Left lung (tissue), 10 donors: ENCODE data around the gene MAP4K1. TPM values are rescaled to one million over a fixed set of nuclear protein-coding genes. Genes with fewer than 3 reads are reported as not detected.

Experiments
- ATAC-seq: fragments of 200-7000 bp; cut with Tn5 transposase; one replicate; pipeline ENCODE4 v1.9.1; 2020; ENCODE audit warnings: moderate library complexity
- DNase-seq, 4 donors: peaks; one replicate each; pipeline ENCODE4 v3.0.0-alpha.2; 2013 to 2020
- H3K27ac ChIP-seq, 2 donors: fragments of 200-600 bp; sonication (generic) in 1 of 2; one replicate each; pipeline versions ENCODE4 v1.5.0 to v1.8.0; 2020 to 2021
- H3K27me3 ChIP-seq, 2 donors: fragments of 200-600 bp; sonication (generic) in 1 of 2; one replicate each; pipeline versions ENCODE4 v1.5.0 to v1.8.0; 2020 to 2021
- H3K36me3 ChIP-seq, 2 donors: fragments of 200-600 bp; sonication (generic) in 1 of 2; one replicate each; pipeline versions ENCODE4 v1.5.0 to v1.8.0; 2020 to 2021
- H3K4me1 ChIP-seq, 2 donors: fragments of 200-600 bp; one replicate each; pipeline ENCODE4 v1.8.0; 2021
- H3K4me3 ChIP-seq, 2 donors: fragments of 200-600 bp; sonication (generic) in 1 of 2; one replicate each; pipeline versions ENCODE4 v1.5.0 to v1.8.0; 2020 to 2021; ENCODE audit warnings: mild to moderate bottlenecking in 1 of 2
- H3K9me3 ChIP-seq, 2 donors: fragments of 200-600 bp; sonication (generic) in 1 of 2; one replicate each; pipeline versions ENCODE4 v1.5.0 to v1.8.0; 2020 to 2021
- CTCF ChIP-seq, 2 donors: fragments of 200-600 bp; sonication (generic) in 1 of 2; IDR thresholded peaks; one replicate each; pipeline versions ENCODE4 v1.5.0 to v1.8.0; 2021; ENCODE audit warnings: antibody characterized with exemption in 2 of 2
- intact Hi-C, 2 donors: fragments of 100-400 bp; cut with DNase I; formaldehyde crosslinking; loops; one replicate each; pipeline versions ENCODE4 v1.11.2 to v1.14.2; 2022
- polyA plus RNA-seq, 6 donors: library from polyadenylated mRNA; unstranded; fragments of 120-200 nt; gene quantifications; one replicate each; pipeline ENCODE4 v1.2.1, GENCODE V29; 2013; ENCODE audit not compliant: insufficient read length in 6 of 6
- total RNA-seq, 2 donors: library from RNA; stranded (reverse); fragmentation: NEBNext Ultra II Directional; extraction: Animal tissue kit (Norgen Biotek cat#: 25700); gene quantifications; one replicate each; pipeline ENCODE4 v1.2.1, GENCODE V29; 2021
- donor health status: DM: no; HTN: yes; CAD: no.
- donor health status: DM: no; HTN: no; CAD: no.

The MAP4K1 gene
- total and polyA plus RNA-seq, 8 donors: 3.1 to 10.7 (median 4.4) TPM

- ATAC-seq (no peak), DNase-seq (no peak)
- Histone ChIP-seq H3K27me3 (peaks cover 3 to 31% of the 10 kb centered on the region in 2 donors), H3K9me3 (no peaks in the 10 kb centered on the region), H3K27ac (no peak overlapping the region), H3K4me3 (no peak overlapping the region), H3K36me3 (no peaks in the 10 kb centered on the region), H3K4me1 (peaks cover 0 to 5% of the 10 kb centered on the region in 2 donors)
- no peak for TF ChIP-seq CTCF (IDR thresholded peaks at IDR 0.05)
- intact Hi-C loops: no loop called here
Observed at GRCh38 chr19:38569368-38569983, 48.3 kb downstream of the MAP4K1 start.

- peaks cover 6 to 63% of the 10 kb centered on the region in 2 donors for H3K27me3 ChIP-seq
- H3K4me3 ChIP-seq: peak overlapping the region in 1 of 2 donors; percentile 26
- intact Hi-C loops: no loop called here
- no peaks in the 10 kb centered on the region for H3K36me3 ChIP-seq
- DNase-seq (peak in 1 of 4 donors; percentile 64), ATAC-seq (no peak)
- TF ChIP-seq CTCF (IDR thresholded peaks at IDR 0.05): no peak
- no peak overlapping the region for H3K27ac ChIP-seq
- H3K4me1 ChIP-seq: peaks cover 0 to 6% of the 10 kb centered on the region in 2 donors
- H3K9me3 ChIP-seq: no peaks in the 10 kb centered on the region
Observed at GRCh38 chr19:38565691-38566105, 52.1 kb downstream of the MAP4K1 start.

DNA sequence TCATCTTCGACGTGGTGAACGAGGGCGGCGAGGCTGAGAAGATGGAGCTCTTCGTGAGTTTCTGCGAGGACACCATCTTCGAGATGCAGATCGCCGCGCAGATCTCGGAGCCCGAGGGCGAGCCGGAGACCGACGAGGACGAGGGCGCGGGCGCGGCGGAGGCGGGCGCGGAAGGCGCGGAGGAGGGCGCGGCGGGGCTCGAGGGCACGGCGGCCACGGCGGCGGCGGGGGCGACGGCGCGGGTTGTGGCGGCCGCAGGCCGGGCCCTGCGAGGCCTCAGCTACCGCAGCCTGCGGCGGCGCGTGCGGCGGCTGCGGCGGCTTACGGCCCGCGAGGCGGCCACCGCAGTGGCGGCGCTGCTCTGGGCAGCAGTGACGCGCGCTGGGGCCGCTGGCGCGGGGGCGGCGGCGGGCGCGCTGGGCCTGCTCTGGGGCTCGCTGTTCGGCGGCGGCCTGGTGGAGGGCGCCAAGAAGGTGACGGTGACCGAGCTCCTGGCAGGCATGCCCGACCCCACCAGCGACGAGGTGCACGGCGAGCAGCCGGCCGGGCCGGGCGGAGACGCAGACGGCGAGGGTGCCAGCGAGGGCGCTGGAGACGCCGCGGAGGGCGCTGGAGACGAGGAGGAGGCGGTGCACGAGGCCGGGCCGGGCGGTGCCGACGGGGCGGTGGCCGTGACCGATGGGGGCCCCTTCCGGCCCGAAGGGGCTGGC lies 52.6 kb downstream of the MAP4K1 start:
- peak; percentile 62 for ATAC-seq
- no peak overlapping the region for H3K27ac ChIP-seq
- DNase-seq: peak in 2 of 4 donors; percentile 10 to 82
- no peaks in the 10 kb centered on the region for H3K9me3 ChIP-seq
- no peaks in the 10 kb centered on the region for H3K36me3 ChIP-seq
- H3K4me3 ChIP-seq: peak overlapping the region in 1 of 2 donors; percentile 26
- H3K27me3 ChIP-seq: peaks cover 6 to 63% of the 10 kb centered on the region in 2 donors
- intact Hi-C loops: no loop called here
- TF ChIP-seq CTCF (IDR thresholded peaks at IDR 0.05): no peak
- peaks cover 0 to 6% of the 10 kb centered on the region in 2 donors for H3K4me1 ChIP-seq

DNA sequence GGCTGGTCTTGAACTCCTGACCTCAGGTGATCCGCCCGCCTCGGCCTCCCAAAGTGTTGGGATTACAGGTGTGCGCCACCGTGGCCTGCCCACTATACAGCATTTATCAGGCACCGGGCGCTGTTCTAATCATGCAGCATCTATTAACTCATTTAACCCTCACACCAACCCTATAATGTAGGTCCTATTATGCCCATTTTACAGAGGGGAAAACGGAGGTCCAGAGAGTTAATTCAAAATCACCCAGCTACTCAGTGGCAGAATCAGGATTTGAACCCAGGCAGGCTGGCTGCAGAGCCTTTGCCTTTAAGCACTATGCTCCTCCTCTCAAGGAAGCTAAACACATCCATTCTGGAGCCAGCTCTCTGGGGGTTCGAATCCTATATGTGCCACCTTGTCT lies 54.3 kb downstream of the MAP4K1 start:
- ATAC-seq: no peak
- Histone ChIP-seq H3K36me3 (no peaks in the 10 kb centered on the region), H3K27ac (no peak overlapping the region), H3K4me1 (peaks cover 0 to 6% of the 10 kb centered on the region in 2 donors), H3K4me3 (no peak overlapping the region), H3K27me3 (peaks cover 6 to 63% of the 10 kb centered on the region in 2 donors), H3K9me3 (no peaks in the 10 kb centered on the region)
- peak in 1 of 4 donors; percentile 11 for DNase-seq
- no peak for TF ChIP-seq CTCF (IDR thresholded peaks at IDR 0.05)
- intact Hi-C loops: no loop called here

DNA sequence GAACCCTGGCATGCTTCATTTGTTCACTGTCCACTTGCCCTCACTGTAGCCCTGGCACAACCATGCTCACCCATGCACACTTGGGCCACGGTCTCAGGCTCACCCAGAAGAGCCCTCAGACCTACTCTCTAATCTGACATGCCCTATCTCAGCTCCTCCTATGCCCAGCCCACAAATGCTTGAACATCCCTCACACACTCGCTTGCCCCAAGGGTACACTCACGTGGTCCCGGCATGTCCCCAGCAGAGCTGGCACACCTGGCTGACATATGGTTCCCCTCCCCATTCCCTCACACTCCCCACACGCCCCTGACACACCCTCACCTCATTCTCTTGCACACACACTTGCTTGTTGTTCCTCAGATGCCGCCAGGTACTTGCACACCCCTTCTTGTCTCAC lies 55.7 kb downstream of the MAP4K1 start:
- Histone ChIP-seq H3K36me3 (no peaks in the 10 kb centered on the region), H3K9me3 (no peaks in the 10 kb centered on the region), H3K27me3 (peaks cover 6 to 57% of the 10 kb centered on the region in 2 donors), H3K4me1 (peaks cover 0 to 6% of the 10 kb centered on the region in 2 donors), H3K27ac (no peak overlapping the region), H3K4me3 (no peak overlapping the region)
- no peak for TF ChIP-seq CTCF (IDR thresholded peaks at IDR 0.05)
- intact Hi-C loops: no loop called here
- no peak for ATAC-seq
- DNase-seq: no peak
